NCI-H2107 (cell line): Measurements from ENCODE around the gene TRIM63.

Source experiments
- DNase-seq: peaks from one replicate; lab custom pipeline; 2025; lab: John Stamatoyannopoulos, UW

TRIM63 gene

DNA sequence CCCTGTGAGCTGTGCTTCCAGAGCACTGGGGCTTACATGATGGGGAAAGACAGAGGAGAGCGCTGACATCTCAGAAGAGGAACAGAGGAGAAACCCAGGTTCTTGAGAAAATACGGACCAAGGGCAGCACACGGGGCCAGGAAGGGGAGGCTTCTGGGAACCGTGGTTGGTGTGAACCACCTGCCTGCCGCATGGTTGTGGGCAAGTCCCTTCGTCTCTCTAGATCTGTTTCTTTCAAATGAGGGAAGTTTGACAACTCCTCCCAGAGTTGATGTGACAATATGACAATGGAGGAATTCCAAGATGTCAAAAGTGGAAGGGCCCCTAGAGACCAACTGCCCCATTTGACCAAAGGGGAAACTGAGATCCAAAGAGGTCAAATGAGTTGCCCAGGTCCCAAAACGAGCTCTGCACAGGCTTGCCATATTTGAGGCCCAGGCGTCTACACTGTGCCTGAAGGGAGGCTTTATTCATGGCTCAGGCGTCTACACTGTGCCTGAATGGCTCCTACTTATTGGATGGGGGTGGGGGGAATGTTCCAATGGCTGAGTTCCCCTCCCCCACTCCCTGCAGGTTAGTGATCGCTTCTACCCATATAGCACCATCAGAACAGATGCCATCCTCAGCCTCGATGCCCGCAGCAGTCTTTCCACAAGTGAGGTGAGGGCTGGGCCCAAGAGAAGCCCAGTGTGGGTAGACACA lies 34.6 kb downstream of the TRIM63 start:
- no peak for DNase-seq

DNA sequence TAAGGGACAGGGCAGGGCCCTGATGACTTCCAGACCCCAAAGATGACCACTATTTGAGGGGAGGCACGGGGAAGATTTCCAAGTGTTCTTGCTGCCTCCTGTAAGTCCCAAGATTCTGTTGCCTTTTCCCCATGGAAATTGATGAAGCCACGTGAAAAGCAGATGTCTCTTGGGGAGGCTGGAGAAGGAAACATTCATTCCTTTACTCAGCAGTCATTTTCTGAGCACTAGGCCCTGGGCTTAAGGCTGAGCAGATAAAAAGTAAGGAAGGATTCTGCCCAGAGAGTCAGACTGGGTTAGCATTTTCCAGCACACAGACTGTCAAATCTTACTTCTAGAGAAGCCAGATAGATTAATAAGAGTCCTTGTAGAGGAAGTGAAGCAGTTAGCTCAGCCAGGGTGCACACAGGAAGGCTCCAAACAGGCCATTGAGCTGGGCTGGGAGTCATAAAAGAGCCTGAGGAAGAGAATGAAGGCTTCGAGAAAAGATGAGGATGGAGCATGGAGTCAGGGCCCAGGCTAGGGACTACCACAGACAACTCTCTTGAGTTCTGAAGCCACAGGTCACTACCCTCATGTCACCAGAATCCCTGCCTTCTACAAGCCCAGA lies 35.7 kb downstream of the TRIM63 start:
- DNase-seq: no peak

DNA sequence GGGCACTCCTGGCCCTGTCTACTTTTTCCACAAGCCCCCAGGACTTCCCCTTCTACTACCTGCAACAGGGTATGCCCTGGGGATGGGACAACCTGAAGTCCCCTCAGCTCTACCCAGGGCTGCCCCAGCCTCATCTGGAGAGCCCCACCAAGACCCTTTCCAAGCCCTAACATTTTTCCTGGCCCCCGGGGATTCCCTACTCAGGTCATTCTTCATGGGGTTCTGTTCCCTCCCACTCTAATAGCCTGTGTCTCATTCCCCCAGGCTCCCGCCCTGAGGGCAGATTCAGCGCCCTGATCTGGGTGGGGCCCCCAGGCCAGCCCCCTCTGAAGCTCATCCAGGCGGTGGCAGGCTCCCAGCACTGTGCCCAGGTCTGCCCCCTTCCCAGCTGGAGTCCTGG lies 36.2 kb downstream of the TRIM63 start:
- DNase-seq: no peak

GRCh38 chr1:26029864-26030481 lies 37.5 kb downstream of the TRIM63 start:
- no peak for DNase-seq

GRCh38 chr1:26029054-26029863 lies 38.2 kb downstream of the TRIM63 start:
- no peak for DNase-seq

DNA sequence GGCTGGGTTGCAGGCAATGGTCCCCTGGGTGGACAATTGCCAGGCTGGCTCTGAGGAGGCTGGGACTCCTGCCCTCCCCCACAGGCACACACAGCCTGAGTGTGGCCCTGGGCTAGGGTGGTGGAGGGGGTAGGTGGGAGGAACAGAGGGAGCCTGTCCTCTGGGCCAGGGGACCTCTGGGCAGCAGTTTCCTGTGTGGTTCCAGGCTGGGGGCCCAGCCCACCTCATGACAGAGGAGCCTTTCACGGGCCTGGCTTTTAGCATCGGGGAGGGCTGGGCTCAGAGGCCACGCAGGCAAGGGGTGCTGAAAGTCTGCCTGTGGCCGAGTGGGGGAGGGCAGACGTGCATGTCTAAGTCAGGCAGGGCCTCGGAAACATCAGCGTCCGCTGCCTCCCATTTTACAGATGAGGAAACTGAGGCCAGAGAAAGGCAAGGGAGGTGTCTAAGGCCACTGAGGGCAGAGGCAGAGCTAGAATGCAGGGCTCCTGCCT lies 38.9 kb downstream of the TRIM63 start:
- DNase-seq: no peak

- DNase-seq: no peak
Observed at GRCh38 chr1:26027716-26028489, 39.5 kb downstream of the TRIM63 start.

DNA sequence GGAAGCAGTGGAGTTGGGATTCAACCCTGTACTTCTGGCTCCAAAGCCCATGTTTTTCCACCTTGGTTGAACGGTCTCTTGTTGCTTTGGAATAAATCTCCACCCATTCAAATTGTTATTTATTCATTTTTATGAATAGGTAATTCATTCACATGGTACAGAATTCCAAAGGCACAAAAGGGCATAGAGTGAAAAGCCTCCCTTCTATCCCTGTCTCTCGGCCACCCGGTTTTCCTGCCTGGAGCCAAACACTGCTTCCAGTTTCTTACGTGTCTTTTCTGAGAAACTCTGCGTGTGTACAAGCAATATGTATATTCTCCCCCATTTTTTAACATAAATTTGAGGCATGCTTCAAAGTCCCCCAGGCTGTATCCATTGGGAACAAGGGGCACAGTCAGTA lies 41.9 kb downstream of the TRIM63 start:
- no peak for DNase-seq

GRCh38 chr1:26025060-26025459 lies 42.4 kb downstream of the TRIM63 start:
- no peak for DNase-seq

DNA sequence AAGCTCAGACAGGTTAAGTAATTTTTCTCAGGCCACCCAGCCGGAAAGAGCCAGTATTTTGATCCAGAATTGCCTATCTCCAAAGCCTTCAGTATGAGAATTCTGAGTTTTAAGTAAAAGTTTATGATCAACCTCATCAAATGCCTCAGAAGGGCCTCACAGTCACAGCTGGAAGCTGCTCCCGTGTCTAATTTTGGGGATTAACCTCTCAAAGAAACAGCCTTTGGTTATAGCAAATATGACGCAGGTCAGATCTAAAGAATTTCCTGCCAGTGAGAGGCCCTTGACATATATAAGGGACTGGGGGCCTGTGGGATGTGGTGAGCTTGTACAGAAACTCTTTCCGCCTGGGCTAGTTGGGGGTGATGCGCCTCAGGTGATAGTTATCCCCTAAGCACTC lies 43.6 kb downstream of the TRIM63 start:
- no peak for DNase-seq

GRCh38 chr1:26023009-26023408 lies 44.4 kb downstream of the TRIM63 start:
- DNase-seq: no peak

- DNase-seq: no peak
Observed at GRCh38 chr1:26022404-26022779, 45.0 kb downstream of the TRIM63 start.

DNA sequence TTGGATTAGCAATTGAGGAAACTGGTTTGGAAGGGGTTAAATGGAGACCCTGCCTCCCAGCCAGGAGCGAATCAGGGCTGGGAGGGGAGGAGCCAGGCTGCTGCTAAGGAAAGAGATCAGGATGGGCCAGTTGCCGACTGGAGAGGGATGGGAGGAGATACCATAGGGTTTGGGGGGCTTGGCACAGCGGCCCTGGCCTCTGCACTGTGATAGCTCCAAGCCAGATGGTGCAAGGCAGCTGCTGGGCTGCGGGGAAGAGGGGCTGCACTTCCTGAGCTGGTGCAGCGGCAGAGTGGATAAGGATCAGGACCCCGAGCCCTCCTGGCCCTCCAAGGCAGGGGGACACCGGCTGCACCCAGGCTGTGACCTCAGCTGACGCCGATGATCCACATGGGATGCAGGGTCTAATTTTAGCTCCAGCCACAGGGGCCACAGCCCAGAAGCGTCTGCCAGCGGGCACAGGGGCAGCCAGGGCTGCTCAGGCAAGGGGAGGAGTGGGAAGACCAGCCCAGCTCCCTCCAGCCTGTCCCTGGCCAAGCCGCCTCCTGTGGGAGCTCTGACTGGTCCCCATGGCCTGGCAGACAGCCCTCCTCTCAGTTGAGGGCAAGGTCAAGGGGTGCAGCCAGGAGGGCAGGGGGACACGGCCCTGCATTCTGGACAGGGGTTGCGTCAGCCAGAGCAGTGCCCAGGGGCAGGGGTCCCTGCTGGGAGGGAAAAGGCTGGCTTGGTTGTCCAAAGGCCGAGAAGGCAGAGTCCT lies 45.6 kb downstream of the TRIM63 start, which contains the start of gene EXTL1:
Gene EXTL1 (plus strand): TSS at position 129 of the 757 bp plus-strand sequence. CDS start 872 bp downstream, outside the sequence.
- no peak for DNase-seq

DNA sequence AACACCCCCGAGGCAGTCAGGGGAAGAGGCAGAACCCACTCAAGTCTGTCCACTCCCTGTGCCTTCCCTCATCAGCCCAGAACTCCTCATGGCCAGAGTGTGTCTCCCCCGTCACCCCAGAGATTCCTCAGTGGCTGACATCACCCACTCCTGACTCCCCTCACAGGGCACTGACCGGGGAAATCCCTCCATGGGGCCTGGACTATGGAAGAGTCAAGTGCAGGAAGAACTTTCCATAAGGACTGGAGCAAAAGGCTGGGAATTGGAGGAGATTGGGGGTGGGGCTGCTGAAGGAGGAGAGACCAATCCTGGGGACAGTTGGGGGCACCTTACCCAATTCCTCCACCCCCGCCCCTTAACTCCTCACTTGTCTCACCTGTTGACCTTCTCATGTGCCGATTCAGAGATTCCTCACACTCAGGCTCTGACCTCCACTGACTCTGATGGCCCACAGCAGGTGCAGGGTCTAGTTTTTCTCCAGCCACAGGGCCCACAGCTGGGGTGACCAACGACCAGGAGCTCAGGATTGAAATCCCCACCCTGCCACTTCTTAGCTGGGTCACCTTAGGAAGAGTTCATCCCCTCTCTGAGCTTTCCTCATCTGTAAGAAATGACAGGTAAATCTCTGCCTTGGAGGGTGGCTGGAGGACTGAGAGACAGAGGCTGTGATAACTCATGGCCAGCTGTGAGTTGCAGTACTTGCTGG lies 46.3 kb downstream of the TRIM63 start:
- no peak for DNase-seq

- DNase-seq: no peak
Observed at GRCh38 chr1:26020330-26020768, 47.1 kb downstream of the TRIM63 start.

GRCh38 chr1:26019641-26020315 lies 47.7 kb downstream of the TRIM63 start:
- DNase-seq: no peak

DNA sequence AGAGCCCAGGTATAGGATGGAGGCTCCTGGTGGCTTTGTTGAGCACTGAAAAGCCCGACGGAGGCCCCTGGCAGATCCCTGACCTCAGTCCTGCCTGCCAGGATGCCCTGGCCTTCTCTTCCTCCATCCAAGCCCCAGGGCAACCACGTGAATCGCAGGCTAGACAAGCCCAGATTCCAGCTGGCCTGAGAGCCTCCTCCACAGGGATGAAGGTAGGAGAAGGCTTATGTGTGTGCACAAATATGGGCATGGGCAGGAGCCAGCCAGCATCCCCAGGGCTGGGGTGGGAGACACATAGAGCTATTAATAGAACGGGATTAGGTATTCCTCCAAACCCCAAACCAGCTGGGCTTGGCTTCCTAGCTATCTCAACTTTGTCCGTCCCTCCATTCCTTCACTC lies 49.8 kb downstream of the TRIM63 start:
- no peak for DNase-seq

DNA sequence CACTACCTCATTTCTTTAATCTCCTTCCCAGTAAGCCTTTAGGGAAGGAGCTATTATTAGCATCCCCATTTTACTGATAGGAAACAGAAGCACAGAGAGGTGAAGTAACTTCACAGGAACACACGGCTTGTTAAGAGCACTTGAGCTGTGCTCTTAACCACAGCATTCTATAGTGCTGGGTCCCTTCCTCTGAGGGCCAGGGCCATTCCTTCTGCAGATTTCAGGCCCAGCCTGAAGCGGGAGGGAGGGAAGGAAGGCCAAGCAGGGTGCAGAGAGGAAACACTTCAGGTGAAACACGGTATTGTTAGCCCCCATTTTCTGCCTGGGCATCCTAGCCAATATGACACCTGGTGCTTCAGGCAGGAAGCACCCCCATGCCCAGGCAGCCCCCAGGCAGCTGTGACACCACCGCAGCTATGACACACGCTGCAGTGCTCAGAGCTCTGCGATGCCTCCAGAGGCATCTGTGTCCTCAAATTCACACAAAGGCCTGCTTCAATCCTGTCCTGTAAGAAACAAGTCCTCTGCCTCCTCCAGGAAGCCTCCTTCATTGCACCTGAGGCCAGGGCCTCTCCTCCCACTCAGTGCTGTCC lies 50.4 kb downstream of the TRIM63 start:
- DNase-seq: no peak

- DNase-seq: no peak
Observed at GRCh38 chr1:26016258-26016952, 51.0 kb downstream of the TRIM63 start.
